NCI-H146 treated with DMSO at 0.1 percent for 48 hours (cell line): Measurements from ENCODE around the gene LIF.
"Not testable (repeated sequence)": the region's sequence is repeated elsewhere in the genome, so short reads cannot be mapped to it uniquely, and the experiment has no call there.

Source experiments
- DNase-seq: peaks from one replicate; lab custom pipeline; 2025; ENCODE audit not compliant: unreplicated experiment; lab: John Stamatoyannopoulos, UW

Gene LIF

DNA sequence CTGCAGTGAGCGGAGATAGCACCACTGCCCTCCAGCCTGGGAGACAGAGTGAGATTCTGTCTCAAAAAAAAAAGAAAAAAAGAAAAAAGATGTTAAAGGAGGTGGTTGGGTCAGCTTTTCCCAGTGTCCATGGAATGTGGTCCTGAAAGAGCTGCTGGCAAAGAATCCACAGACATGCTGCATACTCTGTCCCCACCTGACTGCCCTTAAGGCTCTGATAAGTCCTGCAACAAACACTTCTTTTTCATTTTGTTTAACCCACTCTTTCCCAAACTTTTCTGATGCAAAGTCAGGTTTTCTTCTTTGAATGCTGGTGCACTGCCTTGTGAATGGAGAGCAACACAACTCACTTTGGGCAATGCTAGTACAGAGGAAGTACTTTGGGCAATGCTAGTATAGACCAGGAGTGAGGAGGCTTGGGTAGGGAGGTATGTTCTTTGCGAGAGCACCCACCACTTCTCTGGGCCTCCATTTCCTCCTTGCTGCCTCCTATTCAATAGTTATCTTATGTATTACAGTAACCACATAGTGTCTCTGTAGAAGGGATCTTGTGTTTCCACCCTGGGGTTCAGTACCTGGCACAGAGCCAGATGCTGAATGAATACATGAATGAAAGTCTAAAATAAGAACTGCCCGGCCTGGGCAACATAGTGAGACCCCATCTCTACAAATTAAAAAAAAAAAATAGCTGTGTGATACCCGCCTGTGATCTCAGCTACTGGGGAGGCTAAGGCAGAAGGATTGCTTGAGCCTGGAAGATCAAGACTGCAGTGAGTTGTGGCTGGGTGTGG is 18.9 kb downstream of the LIF start:
- no peak for DNase-seq

DNA sequence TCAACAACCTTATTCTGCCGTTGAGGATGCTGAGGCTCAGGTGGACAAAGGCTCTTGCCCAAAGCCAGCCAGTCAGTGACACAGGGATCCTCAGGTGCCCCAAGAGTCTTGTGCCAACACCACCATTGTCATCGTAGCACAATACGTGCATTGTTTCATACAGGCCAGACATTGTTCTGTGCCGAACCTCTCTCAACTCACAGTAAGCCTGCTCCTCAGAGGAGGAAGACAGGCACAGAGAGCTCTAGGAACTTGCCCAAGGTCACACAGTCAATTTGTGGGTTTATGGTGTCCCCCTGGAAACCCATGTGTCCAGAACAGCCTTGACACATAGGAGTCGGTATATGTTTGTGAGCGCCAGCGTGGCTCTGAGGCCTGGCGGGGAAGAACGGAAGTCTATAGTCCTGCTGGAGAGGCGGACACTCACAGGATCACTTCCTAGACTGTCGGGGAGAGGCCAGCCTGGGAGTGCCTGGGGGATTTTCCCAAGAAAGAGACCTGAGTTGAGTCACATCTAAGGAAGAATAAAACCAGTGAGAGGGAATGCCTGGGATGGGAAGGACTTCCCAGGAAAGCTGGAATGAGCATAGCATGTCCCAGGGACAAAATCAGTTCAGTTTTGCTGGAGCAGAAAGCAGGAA is 20.2 kb downstream of the LIF start:
- no peak for DNase-seq

DNA sequence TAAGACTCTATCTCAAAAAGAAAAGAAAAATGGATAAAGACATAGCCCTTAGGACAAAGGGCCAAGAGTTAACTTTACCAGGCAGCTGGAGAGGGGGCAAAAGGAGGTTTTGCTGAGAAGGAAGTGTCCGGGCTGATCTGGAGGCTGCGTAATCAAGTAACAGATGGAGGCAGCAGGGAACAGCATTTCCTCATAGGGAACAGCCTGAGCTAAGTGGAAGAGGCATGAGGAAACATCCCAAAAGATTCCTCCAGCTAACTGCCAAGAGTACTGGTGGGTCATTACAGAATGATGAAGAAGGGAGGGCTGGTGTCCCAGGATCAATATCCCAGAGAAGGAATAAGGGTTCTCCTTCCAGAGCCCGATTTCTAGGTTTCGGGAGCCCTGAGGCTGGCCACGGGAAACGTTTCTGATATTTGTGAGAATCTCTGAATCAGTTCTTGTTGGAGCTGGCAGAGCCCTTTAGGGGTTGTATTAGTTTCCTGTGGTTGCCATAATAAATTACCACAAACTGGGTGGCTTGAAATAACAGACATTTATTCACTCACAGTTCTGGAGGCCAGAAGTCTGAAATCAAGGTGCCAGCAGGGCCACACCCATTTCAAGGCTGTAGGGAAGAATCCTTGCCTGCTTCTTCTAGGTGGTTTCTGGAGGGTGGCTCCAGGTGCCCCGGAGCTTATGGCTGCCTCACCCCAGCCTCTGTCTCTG is 21.2 kb downstream of the LIF start:
- no peak for DNase-seq

DNA sequence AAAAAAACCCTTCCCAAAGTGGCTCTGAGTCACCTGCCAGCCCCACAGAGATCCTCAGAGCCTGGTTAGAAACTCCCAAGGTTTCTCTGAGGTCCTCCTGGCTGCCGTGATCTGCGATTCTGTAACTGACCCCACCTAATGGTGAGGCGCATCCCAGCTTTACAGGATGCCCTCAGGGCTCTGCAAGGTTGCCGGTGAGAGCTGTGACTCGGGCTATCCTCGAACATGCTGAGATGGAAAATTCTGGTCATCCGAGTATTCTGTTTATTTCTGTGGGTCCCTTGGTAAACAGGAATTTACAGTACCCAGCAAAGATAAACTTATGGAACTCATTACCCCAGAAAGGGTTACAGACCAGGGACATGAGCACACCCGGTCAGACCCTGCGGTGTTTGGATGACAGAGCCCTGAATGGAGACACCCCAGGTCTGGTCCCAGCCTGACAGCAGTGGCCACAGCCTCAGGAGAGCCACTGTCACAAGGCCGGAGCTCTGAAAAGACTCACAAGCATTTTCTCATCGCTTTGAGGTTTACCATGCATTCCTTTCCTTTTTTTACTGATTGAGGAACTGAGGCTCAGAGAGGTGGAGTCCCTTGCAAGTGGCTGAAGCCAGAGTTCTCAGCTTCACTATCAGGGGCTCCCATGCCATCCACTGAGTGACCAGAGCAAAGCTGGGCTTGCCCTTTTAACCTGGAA is 22.2 kb downstream of the LIF start:
- no peak for DNase-seq

DNA sequence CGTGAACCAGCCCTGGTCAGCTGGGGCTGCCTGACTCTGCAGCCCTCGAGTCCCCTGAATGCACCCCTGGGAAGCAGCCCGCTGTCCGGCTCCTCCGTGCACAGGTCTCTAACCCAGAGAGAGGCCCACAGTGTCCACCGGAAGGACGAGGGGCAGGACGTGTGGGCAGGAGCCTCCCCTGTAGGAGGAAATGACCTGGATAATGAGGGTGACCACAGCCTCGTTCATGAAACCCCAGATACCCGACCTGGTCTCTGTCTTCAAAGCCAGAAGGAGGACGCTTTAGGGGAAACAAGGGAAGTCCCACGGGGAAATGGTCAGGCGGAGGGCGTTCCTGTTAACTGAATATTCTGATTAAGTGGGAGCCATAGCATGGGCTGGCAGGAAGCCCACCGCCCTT is 23.3 kb downstream of the LIF start:
- DNase-seq: no peak

DNA sequence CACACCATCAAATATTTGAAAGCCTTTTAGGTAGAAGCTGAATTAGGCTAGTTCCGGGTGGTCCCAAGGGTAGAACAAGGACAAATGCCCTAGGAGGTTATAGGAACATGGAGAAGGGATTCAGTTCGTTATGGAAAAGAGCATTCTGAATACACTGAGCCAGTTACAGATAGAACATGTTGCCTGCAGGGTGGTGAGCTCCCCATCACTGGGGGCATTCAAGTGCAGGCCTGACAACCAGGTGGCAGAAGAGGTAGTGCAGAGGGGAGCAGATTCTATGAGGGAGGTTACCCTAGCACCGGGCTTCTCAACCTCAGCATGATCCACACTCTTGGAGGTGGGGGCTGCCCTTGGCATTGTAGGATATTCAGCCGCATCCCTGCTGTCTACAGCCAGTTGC is 24.2 kb downstream of the LIF start:
- DNase-seq: no peak

DNA sequence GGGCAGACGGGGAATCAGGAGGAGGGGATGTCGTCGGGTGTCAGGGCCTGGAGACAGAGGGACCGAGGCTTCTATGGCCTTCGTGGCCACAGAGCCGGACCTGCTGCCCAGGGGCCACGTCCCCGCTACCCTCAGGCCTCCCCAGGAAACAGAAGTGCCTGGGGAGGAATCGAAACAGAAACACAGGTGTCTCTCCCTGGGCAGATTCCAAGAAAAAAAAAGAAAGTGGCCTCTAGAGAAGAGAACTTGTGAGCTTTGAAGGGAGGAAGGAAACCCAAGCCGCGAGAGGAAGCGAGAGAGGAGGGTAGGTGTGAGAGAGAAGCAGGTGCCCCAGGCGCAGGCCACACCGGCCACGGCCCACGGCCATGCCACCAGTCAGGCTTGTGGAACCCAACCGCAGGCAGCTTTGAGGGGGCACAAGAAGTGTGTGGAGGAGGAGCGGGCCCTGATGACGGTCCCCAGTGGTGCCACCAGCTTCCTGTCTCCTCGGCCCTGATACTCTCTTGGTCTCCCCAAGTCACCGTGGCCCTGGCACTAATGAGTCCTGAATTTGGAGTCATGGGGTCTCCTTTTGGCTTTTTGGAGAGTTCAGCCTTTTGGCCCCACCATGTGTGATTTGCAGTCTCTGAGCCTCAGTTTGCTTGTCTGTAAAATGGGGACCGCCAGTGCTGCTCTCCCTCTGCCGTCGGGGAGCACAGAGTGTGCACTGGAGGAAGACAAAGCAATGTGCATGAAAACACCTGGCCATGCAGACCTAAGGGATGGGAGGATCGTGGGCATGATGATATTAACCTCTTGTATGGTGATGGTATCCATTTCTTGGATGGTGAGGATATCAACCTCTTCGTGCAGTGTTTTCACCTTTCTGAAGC is 25.2 kb downstream of the LIF start:
- DNase-seq: no peak

DNA sequence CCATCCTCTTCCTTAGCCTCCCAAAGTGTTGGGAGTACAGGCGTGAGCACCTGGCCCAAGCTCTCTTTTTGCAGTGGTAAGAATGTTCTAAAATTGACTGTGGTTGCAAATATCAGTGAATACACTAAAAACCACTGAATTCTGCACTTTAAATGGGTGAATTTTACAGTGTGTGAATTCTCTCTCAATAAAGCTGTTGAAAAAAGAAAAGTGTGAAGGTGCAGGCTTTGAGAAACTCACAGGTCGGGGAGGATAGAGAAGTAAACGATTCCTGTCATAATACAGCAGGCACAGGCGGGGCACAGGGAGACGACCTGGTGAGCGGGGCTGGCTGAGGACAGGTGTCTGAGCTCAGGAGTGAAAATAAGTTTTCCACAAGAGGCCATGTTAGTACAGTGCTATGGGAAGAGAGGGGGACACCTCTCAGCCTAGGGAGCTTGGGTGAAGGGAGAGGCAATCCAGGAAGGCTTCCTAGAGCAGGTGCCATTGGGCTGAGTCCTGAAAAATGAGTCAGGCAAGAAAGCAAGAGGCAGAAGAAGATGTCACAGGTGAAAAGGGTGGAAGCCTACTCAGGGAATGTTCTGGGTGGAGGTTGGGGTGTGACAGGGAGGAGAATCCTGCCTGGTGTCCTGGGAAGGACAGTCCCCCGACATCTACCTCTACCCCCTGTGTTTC is 26.1 kb downstream of the LIF start:
- no peak for DNase-seq

DNA sequence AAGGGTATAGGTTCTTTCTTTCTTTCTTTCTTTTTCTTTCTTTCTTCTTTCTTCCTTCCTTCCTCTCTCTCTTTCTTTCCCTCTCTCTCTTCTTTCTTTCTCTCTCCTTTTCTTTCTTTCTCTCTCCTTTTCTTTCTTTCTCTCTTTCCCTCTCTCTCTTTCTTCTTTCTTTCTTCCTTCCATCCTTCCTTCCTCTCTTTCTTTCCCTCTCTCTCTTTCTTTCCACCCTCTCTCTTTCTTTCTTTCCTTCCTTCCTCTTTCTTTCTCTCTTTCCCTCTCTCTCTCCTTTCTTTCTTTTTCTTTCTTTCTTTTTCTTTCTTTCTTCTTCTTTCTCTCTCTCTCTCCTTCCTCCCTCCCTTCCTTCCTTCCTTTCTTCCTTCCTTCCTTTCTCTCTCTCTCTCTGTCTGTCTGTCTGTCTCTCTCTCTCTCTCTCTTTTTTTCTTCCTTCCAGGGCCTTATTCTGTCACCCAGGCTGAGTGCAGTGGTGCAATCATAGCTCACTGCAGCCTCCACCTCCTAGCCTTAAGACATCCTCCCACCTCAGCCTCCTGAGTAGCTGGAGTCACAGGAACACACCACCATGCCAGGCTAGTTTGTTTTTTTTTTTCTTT is 26.8 kb downstream of the LIF start:
- no peak for DNase-seq

DNA sequence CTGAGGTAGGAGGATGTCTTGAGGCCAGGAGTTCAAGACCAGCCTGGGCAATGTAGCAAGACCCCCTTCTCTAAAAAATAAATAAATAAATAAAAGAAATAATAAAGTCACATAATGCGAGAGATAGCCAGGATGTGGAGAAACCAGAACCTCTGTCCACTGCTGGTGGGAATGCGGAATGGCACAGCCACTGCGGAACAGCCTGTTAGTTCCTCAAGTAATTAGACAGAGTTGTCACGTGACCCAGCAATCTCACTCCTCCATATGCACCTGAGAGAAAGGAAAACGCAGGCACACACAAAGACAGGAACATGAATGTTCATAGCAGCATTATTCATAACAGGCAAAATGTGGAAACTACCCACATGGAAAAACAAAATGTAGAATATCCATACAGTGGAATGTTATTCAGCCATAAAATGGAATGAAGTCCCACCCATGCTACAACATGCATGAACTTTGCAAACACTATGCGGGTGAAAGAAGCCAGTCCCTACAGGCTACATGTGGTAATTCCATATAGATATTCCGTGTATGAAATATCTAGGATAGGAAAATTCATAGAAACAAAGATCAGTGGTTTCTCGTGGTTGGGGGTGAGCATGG is 27.4 kb downstream of the LIF start:
- no peak for DNase-seq

DNA sequence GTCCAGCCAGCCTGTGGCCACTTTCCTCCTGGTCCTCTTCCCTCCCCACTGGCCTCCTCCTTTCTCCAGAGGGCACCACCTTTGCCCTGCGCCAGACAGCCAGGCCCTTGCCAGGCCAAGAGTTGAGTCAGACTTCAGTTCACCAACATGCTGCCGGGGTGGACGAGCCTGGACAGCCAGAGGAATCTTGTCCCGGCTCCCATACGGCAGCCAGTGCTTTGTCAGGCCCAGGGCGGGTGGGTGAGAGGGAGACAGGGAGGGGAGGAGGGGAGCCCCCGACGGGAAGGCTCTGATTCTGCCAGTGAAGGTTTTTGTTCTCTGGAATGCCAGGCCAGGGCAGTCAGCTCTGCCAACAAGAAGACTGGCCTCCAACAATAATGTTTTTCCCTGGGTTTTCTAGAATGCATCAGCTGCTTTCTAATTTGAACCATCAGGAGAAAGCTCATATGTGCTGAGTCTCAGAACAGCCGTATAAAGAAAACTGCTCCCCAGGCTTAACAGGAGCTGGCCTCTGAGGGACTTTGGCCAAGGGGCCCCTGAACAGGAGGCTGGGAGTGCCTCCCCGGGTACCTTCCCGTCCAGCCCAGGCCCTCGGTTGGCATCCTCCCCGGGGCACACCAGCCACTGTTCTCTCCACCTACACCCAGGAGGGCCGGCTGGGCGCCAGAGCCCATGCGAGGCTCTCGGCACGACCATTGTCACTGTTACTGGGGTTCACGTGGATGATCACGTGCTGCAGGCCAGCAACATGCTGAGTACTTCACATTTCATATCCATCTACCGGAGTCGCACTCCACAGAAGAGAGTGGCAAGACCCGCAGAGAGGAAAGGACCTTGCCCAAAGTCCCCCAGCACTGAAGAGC is 28.6 kb downstream of the LIF start:
- DNase-seq: no peak

DNA sequence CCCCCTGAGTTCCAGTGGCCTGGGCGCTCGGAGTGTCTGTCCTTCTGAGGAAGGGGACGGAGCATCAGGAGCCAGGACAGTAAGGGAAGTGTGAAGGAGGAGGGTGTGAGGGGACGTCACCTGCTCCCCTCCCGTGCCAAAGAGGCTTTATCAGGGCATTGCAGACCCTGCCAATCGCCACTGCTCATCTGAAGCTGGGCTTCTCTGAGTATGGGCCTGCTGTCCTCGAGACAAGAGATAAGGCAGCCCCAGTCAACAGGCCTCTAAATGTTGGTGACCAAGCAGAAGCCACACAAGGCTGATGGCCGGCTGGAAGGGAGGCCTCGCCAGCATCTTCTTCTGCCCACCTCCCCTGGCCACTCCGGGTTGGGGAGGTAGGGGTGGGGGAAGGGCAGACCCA is 29.8 kb downstream of the LIF start:
- no peak for DNase-seq

DNA sequence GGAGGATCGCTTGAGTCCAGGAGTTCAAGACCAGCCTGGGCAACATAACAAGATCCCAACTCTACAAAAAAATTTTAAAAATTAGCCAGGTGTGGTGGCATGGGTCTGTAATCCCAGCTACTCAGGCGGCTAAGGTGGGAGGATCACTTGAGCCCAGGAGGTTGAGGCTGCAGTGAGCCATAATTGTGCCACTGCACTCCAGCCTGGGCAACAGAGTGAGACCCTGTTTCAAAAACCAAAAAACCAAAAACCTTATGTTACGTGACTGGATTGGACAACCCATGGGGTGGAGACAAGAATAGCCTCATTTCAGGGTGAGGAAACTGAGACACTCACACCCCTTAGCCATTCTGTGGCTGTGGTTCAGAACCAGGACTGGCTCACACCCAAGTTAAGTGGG is 30.3 kb downstream of the LIF start:
- not testable (repeated sequence) for DNase-seq

DNA sequence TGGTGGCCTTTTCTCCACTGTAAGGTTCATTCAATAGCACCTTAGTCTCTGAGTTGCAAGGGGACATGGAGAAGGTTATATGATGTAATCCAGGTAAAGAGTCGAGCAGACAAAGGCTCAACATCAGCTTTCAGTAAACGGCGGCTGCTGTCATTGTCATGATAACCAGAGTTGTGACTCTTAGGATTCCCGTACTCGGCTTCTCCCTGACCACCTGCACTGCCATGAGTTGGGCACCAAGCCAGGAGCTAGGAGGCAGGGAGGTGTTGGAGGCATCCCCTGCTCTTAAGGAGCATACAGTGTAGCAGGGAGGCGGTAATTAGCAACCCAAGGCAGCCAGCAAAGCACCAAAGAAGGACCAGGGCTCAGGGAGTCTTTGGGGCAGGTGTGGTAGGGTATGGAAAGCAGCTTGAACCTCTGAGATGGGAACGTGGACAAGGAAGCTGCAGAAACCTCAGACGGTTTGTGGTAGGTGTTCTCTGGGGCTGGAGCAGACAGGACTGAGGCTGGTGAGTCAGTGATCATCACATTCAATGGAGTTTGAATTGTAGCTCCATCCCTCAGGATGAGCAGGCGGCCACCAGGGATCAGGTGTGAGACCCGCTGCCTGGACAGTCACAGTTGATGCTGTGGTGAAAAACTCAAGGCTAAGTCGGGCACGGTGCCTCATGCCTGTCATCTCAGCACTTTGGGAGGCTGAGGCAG is 31.7 kb downstream of the LIF start:
- DNase-seq: no peak

DNA sequence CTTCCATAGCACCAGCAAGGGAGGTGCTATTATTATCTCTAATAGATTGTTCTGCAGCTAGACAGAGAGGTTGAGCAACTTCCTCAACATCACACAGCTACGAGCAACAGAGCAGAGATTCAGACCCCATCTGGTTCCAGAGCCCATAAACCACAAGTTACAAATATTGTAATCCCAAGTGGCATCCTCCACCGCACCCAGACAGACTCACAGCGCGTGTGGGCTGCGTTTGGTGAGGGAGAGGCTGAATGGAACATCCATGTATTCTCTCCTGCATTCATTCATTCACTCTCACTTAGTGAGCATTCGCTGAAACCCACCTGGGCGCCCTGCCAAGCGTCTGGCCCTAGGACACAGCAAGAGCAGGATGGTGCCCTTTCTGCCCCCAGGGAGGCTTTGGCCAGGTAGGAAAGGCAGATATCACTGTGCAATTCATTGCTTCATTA is 33.5 kb downstream of the LIF start:
- no peak for DNase-seq

DNA sequence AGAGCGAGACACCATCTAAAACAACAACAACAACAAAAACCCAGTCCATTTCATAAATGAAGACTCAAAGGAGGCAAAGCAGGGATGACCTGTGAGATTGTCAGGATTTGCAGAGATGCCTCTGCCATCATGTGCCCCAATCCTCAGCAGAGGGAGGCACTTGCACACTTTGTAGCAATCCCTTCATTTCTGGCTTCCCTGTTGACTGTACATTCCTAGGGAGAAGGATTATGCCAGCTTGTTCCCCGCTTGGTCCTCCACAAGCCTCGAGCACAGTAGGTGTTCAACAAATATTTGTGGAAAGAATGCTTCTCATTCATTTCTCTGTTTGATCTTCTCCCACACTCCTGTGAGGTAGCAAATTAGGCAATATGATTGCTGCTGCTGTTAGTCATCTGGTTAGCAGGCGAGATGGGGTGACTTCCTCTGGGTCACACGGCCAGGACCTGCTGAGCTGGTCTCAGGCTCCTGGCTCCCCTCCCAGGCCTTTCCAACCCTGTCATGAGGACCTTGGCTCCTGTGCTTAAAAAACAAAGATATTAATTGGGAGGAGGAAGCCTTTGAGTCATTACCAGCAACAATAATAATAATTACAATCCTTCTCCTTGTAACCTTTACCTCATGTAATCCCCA is 34.1 kb downstream of the LIF start:
- no peak for DNase-seq

DNA sequence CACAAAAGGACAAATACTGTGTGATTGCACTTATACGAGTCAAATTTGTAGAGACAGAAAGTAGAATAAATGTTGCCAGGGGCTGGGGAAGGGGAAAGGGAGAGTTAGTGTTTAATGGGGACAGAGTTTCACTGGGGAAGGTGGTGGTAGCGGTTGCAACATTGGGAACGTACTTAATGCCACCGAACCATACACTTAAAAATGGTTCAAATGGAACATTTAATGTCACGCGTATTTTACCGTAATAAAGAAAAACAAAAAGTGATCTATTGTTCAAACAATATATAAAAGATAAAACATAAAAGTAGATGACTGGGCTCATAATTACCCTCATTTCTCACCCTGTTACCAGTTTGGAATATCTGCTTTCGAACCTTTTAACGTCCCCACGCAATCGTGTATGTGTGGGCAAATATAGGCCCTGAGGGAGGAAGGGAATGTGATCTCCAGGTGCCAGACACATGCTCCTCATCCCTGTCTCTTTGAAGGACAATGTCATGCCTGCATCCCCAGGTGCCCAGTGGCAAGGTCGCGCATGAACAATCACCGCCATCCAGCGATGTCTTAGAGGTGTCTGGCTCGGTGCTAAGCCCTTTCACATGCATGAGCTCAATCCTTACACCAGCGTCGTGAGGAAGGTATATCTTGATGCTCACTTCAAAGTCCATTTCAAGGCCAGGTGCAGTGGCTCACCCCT is 35.3 kb downstream of the LIF start:
- DNase-seq: no peak
